ENCODE data around the gene MAGI3. TPM values are rescaled to one million over a fixed set of nuclear protein-coding genes. Genes with fewer than 3 reads are reported as not detected.

MAGI3 gene
- total RNA-seq, 2 experiments from 2014 or later: 4.7 to 7.8 TPM

- Histone ChIP-seq H3K79me2 (ENCODE audit: insufficient read depth, low read depth, low read length) (no peaks in the 10 kb centered on the region), H3K36me3 (ENCODE audit: insufficient read depth, low read length) (no peaks in the 10 kb centered on the region), H3K4me2 (ENCODE audit: low read length) (no peak overlapping the region), H3K4me1 (ENCODE audit: insufficient read depth, low read length, poor library complexity, severe bottlenecking) (no peaks in the 10 kb centered on the region), H2AFZ (ENCODE audit: low read length) (no peak overlapping the region), H3K9me3 (ENCODE audit: low read length) (no peaks in the 10 kb centered on the region), H4K20me1 (ENCODE audit: insufficient read depth, low read length) (no peaks in the 10 kb centered on the region), H3K9me2 (ENCODE audit: insufficient read depth, low read length) (no peaks in the 10 kb centered on the region), H3K4me3 (ENCODE audit: low read depth, low read length, poor library complexity, severe bottlenecking) (no peak overlapping the region), H3K27ac (ENCODE audit: low read depth, low read length, poor library complexity, severe bottlenecking) (no peak overlapping the region)
- CTCF ChIA-PET (ENCODE audit: unreplicated experiment): no interaction called here
- BruUV-seq (replicated peaks): no TSS peak
- POLR2A ChIA-PET: no interaction called here
- no peak for TF ChIP-seq EZH2phosphoT487 (IDR thresholded peaks at IDR 0.05; ENCODE audit: borderline replicate concordance, low read depth, low read length)
- no peak for TF ChIP-seq CTCF (conservative IDR thresholded peaks at IDR 0.05; ENCODE audit: low read length)
- intact Hi-C loops (cut with micrococcal nuclease; ENCODE audit: unreplicated experiment): no loop called here
- no peak for DNase-seq (ENCODE audit: low spot score)
Measured at GRCh38 chr1:113370868-113371267, 19.4 kb upstream of the MAGI3 start.

- H3K27ac ChIP-seq (ENCODE audit: low read depth, low read length, poor library complexity, severe bottlenecking): no peak overlapping the region
- DNase-seq (ENCODE audit: low spot score): no peak
- intact Hi-C loops (cut with micrococcal nuclease; ENCODE audit: unreplicated experiment): no loop called here
- H3K4me2 ChIP-seq (ENCODE audit: low read length): no peak overlapping the region
- POLR2A ChIA-PET: no interaction called here
- no peaks in the 10 kb centered on the region for H4K20me1 ChIP-seq (ENCODE audit: insufficient read depth, low read length)
- H3K79me2 ChIP-seq (ENCODE audit: insufficient read depth, low read depth, low read length): no peaks in the 10 kb centered on the region
- no peaks in the 10 kb centered on the region for H3K9me3 ChIP-seq (ENCODE audit: low read length)
- no peaks in the 10 kb centered on the region for H3K4me1 ChIP-seq (ENCODE audit: insufficient read depth, low read length, poor library complexity, severe bottlenecking)
- no peak overlapping the region for H3K4me3 ChIP-seq (ENCODE audit: low read depth, low read length, poor library complexity, severe bottlenecking)
- H3K36me3 ChIP-seq (ENCODE audit: insufficient read depth, low read length): no peaks in the 10 kb centered on the region
- no peak overlapping the region for H2AFZ ChIP-seq (ENCODE audit: low read length)
- no peaks in the 10 kb centered on the region for H3K9me2 ChIP-seq (ENCODE audit: insufficient read depth, low read length)
- no peak for TF ChIP-seq EZH2phosphoT487 (IDR thresholded peaks at IDR 0.05; ENCODE audit: borderline replicate concordance, low read depth, low read length)
- no peak for TF ChIP-seq CTCF (conservative IDR thresholded peaks at IDR 0.05; ENCODE audit: low read length)
- BruUV-seq (replicated peaks): no TSS peak
- CTCF ChIA-PET (ENCODE audit: unreplicated experiment): no interaction called here
Measured at GRCh38 chr1:113372546-113372945, 17.8 kb upstream of the MAGI3 start.

GRCh38 chr1:113373644-113374043, 16.7 kb upstream of the MAGI3 start:
- CTCF ChIA-PET (ENCODE audit: unreplicated experiment): no interaction called here
- H3K79me2 ChIP-seq (ENCODE audit: insufficient read depth, low read depth, low read length): no peaks in the 10 kb centered on the region

More at GRCh38 chr1:113373644-113374043, 16.7 kb upstream of the MAGI3 start:
- no TSS peak for BruUV-seq (replicated peaks)
- no peaks in the 10 kb centered on the region for H3K36me3 ChIP-seq (ENCODE audit: insufficient read depth, low read length)
- DNase-seq (ENCODE audit: low spot score): no peak
- POLR2A ChIA-PET: no interaction called here
- intact Hi-C loops (cut with micrococcal nuclease; ENCODE audit: unreplicated experiment): no loop called here
- H3K4me3 ChIP-seq (ENCODE audit: low read depth, low read length, poor library complexity, severe bottlenecking): no peak overlapping the region
- TF ChIP-seq EZH2phosphoT487 (IDR thresholded peaks at IDR 0.05; ENCODE audit: borderline replicate concordance, low read depth, low read length): no peak
- no peak for TF ChIP-seq CTCF (conservative IDR thresholded peaks at IDR 0.05; ENCODE audit: low read length)
- H3K9me2 ChIP-seq (ENCODE audit: insufficient read depth, low read length): no peaks in the 10 kb centered on the region
- H4K20me1 ChIP-seq (ENCODE audit: insufficient read depth, low read length): no peaks in the 10 kb centered on the region
- H3K27ac ChIP-seq (ENCODE audit: low read depth, low read length, poor library complexity, severe bottlenecking): no peak overlapping the region
- no peaks in the 10 kb centered on the region for H3K9me3 ChIP-seq (ENCODE audit: low read length)
- no peaks in the 10 kb centered on the region for H3K4me1 ChIP-seq (ENCODE audit: insufficient read depth, low read length, poor library complexity, severe bottlenecking)
- no peak overlapping the region for H3K4me2 ChIP-seq (ENCODE audit: low read length)
- no peak overlapping the region for H2AFZ ChIP-seq (ENCODE audit: low read length)

All from OCI-LY7 (cell line).